Measurements from ENCODE around the gene TMEM132D. TPM values are rescaled to one million over a fixed set of nuclear protein-coding genes. Genes with fewer than 3 reads are reported as not detected.
"Not testable (repeated sequence)": the region's sequence is repeated elsewhere in the genome, so short reads cannot be mapped to it uniquely, and the experiment has no call there.

TMEM132D gene
- total and polyA plus RNA-seq, 4 donors: 0.01 to 0.14 (median 0.08) TPM

DNA sequence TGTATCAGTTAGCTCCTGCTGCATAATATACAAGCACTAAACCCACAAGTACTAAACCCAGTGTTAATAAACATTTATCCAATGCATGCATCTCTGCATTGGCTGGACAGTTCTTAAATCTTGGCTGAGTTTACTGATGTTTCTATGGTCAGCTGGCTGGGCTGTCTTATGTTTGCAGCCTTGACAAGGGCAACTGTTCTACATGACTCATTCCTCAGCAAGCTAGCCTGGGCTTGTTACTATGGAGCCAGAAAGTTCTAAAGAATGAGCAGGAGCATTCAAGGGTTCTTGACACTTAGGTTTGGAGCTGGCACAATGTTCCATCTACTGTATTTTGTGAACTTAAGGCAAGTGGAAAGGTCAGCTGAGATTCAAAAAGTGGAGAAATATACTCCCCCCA lies 851.5 kb downstream of the TMEM132D start:
- H3K4me1 ChIP-seq (ENCODE audit: control insufficient read depth in 4 of 4, insufficient read depth in 4 of 4, low read length in 3 of 4): no peaks in the 10 kb centered on the region
- no peak overlapping the region for H3K4me3 ChIP-seq (ENCODE audit: low read depth in 1 of 3, low read length in 3 of 3)
- H3K9ac ChIP-seq (ENCODE audit: low read depth in 1 of 2, low read length in 2 of 2): no peak overlapping the region
- no peaks in the 10 kb centered on the region for H3K27me3 ChIP-seq (ENCODE audit: control insufficient read depth in 4 of 4, insufficient read depth in 4 of 4, low read length in 3 of 4)
- no peak for DNase-seq (ENCODE audit: low spot score)
- no peaks in the 10 kb centered on the region for H3K36me3 ChIP-seq (ENCODE audit: control insufficient read depth in 4 of 4, insufficient read depth in 3 of 4, low read depth in 1 of 4, low read length in 3 of 4)
- TF ChIP-seq, protein P1, sequence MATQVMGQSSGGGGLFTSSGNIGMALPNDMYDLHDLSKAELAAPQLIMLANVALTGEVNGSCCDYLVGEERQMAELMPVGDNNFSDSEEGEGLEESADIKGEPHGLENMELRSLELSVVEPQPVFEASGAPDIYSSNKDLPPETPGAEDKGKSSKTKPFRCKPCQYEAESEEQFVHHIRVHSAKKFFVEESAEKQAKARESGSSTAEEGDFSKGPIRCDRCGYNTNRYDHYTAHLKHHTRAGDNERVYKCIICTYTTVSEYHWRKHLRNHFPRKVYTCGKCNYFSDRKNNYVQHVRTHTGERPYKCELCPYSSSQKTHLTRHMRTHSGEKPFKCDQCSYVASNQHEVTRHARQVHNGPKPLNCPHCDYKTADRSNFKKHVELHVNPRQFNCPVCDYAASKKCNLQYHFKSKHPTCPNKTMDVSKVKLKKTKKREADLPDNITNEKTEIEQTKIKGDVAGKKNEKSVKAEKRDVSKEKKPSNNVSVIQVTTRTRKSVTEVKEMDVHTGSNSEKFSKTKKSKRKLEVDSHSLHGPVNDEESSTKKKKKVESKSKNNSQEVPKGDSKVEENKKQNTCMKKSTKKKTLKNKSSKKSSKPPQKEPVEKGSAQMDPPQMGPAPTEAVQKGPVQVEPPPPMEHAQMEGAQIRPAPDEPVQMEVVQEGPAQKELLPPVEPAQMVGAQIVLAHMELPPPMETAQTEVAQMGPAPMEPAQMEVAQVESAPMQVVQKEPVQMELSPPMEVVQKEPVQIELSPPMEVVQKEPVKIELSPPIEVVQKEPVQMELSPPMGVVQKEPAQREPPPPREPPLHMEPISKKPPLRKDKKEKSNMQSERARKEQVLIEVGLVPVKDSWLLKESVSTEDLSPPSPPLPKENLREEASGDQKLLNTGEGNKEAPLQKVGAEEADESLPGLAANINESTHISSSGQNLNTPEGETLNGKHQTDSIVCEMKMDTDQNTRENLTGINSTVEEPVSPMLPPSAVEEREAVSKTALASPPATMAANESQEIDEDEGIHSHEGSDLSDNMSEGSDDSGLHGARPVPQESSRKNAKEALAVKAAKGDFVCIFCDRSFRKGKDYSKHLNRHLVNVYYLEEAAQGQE (IDR thresholded peaks at IDR 0.05): no peak
- TF ChIP-seq, protein P2, sequence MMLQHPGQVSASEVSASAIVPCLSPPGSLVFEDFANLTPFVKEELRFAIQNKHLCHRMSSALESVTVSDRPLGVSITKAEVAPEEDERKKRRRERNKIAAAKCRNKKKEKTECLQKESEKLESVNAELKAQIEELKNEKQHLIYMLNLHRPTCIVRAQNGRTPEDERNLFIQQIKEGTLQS (IDR thresholded peaks at IDR 0.05): no peak
- no peak for TF ChIP-seq RXRA (IDR thresholded peaks at IDR 0.05)
- TF ChIP-seq HNF4A (conservative IDR thresholded peaks at IDR 0.05): no peak
- no peak for TF ChIP-seq EGR1 (IDR thresholded peaks at IDR 0.05; ENCODE audit: low read depth in 2 of 2)
- no peak for TF ChIP-seq JUND (IDR thresholded peaks at IDR 0.05)
- no peak for TF ChIP-seq FOXA2 (IDR thresholded peaks at IDR 0.05)
- no peak for TF ChIP-seq FOXA1 (IDR thresholded peaks at IDR 0.05)
- TF ChIP-seq HNF4G (IDR thresholded peaks at IDR 0.05): no peak
- H3K27ac ChIP-seq (ENCODE audit: low read depth in 1 of 2, low read length in 2 of 2): no peak overlapping the region
- no peaks in the 10 kb centered on the region for H3K9me3 ChIP-seq (ENCODE audit: control insufficient read depth in 4 of 4, low read length in 3 of 4)

DNA sequence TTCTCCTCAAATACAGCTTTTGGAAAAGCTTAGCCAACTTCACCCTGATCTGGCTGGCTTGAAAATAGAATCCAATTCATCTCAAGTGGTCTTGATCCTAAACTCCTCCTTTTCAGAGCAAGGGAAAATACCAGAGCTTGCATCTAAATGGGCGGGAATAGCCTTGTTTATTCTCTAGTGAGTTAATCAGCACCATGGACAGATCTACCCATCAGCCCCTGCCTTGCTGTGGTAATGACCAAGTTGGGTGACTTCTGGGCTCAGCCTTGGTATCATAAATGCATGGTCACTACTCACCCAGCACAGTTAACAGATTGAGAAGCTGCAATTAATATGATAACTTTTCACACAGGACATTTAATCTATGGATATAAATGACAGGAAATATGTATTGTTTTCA lies 853.9 kb downstream of the TMEM132D start:
- DNase-seq (ENCODE audit: low spot score): no peak
- WGBS: 14% methylated on average over 1 of the region's 1 CpG
- Histone ChIP-seq H3K27ac (ENCODE audit: low read depth in 1 of 2, low read length in 2 of 2) (no peak overlapping the region), H3K27me3 (ENCODE audit: control insufficient read depth in 4 of 4, insufficient read depth in 4 of 4, low read length in 3 of 4) (no peaks in the 10 kb centered on the region), H3K9ac (ENCODE audit: low read depth in 1 of 2, low read length in 2 of 2) (no peak overlapping the region), H3K9me3 (ENCODE audit: control insufficient read depth in 4 of 4, low read length in 3 of 4) (no peaks in the 10 kb centered on the region), H3K4me1 (ENCODE audit: control insufficient read depth in 4 of 4, insufficient read depth in 4 of 4, low read length in 3 of 4) (no peaks in the 10 kb centered on the region), H3K36me3 (ENCODE audit: control insufficient read depth in 4 of 4, insufficient read depth in 3 of 4, low read depth in 1 of 4, low read length in 3 of 4) (no peaks in the 10 kb centered on the region), H3K4me3 (ENCODE audit: low read depth in 1 of 3, low read length in 3 of 3) (no peak overlapping the region)
- TF ChIP-seq, protein P3, sequence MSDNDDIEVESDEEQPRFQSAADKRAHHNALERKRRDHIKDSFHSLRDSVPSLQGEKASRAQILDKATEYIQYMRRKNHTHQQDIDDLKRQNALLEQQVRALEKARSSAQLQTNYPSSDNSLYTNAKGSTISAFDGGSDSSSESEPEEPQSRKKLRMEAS (IDR thresholded peaks at IDR 0.05): no peak
- TF ChIP-seq, protein P1 (IDR thresholded peaks at IDR 0.05): peak; percentile 98
- TF ChIP-seq YY1 (IDR thresholded peaks at IDR 0.05): no peak

DNA sequence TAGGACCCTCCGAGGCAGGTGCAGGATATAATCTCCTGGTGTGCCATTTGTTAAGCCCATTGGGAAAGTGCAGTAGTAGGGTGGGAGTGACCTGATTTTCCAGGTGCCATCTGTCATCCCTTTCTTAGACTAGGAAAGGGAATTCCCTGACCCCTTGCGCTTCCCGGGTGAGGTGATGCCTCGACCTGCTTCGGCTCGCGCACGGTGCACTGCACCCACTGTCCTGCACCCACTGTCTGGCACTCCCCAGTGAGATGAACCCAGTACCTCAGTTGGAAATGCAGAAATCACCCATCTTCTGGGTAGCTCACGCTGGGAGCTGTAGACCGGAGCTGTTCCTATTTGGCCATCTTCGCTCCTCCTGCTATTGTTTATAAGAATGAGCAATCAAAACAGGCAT lies 860.5 kb downstream of the TMEM132D start:
- not testable (repeated sequence) for H3K4me1 ChIP-seq (ENCODE audit: control insufficient read depth in 4 of 4, insufficient read depth in 4 of 4, low read length in 3 of 4); DNase-seq (ENCODE audit: low spot score); H3K9ac ChIP-seq (ENCODE audit: low read depth in 1 of 2, low read length in 2 of 2); H3K36me3 ChIP-seq (ENCODE audit: control insufficient read depth in 4 of 4, insufficient read depth in 3 of 4, low read depth in 1 of 4, low read length in 3 of 4); H3K27ac ChIP-seq (ENCODE audit: low read depth in 1 of 2, low read length in 2 of 2); H3K27me3 ChIP-seq (ENCODE audit: control insufficient read depth in 4 of 4, insufficient read depth in 4 of 4, low read length in 3 of 4); H3K4me3 ChIP-seq (ENCODE audit: low read depth in 1 of 3, low read length in 3 of 3); H3K9me3 ChIP-seq (ENCODE audit: control insufficient read depth in 4 of 4, low read length in 3 of 4)
- 84% methylated on average over 11 of the region's 11 CpGs for WGBS

Measured in liver (tissue), 9 donors.